Ectodermal cell (in vitro differentiated cells): ENCODE data around the gene GSAP.

Experiments
- H3K27ac ChIP-seq: 2 replicates; pipeline ENCODE4 v1.7.0; 2013; ENCODE audit warnings: mild to moderate bottlenecking, low read depth, low read length; ENCODE audit not compliant: insufficient read depth, poor library complexity, severe bottlenecking
- H3K27me3 ChIP-seq: 2 replicates; pipeline ENCODE4 v1.7.0; 2013; ENCODE audit warnings: mild to moderate bottlenecking, low read length; ENCODE audit not compliant: insufficient read depth, control insufficient read depth, poor library complexity, severe bottlenecking
- H3K36me3 ChIP-seq: one replicate; pipeline ENCODE4 v1.7.0; 2013; ENCODE audit warnings: low read length; ENCODE audit not compliant: control insufficient read depth, insufficient read depth
- H3K4me1 ChIP-seq: one replicate; pipeline ENCODE4 v1.7.0; 2013; ENCODE audit warnings: low read length; ENCODE audit not compliant: control insufficient read depth, insufficient read depth
- H3K4me3 ChIP-seq: 2 replicates; pipeline ENCODE4 v1.7.0; 2013; ENCODE audit warnings: low read depth, low read length, control low read depth; ENCODE audit not compliant: insufficient read depth
- H3K9me3 ChIP-seq: 2 replicates; pipeline ENCODE4 v1.7.0; 2013; ENCODE audit warnings: mild to moderate bottlenecking, low read length, moderate library complexity; ENCODE audit not compliant: control insufficient read depth
- WGBS, 2 experiments: methylation state at CpG; one replicate each; pipeline ENCODE4 v1.1.7; 2013; ENCODE audit warnings: missing lambda C conversion rate in 2 of 2; 5-methylcytosine and 5-hydroxymethylcytosine counted together

Gene GSAP

DNA sequence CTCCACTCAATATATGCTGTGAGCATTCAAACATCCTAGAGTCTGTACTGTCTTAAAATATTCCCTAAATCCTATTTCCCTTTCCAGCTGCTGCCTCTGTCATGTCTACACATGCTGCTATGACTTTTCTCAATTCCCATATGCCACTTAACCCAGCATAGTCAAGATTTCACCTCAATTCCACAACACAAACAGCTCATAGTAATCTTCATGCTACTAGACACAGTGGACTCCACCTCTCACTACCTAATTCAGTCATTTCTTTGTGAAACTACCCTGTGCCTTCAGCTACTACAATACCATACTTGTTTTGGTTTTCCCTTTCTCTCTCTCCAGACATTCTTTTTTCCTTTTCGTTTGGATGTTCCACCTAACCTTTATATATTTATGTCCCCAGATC is 45.5 kb downstream of the GSAP start:
- Histone ChIP-seq H3K4me1 (no peaks in the 10 kb centered on the region), H3K27ac (no peak overlapping the region), H3K27me3 (no peaks in the 10 kb centered on the region), H3K36me3 (no peaks in the 10 kb centered on the region), H3K9me3 (no peaks in the 10 kb centered on the region), H3K4me3 (no peak overlapping the region)
- 91 to 98% methylated on average over 1 of the region's 1 CpG for WGBS, 2 experiments

GRCh38 chr7:77368974-77369373 is 47.2 kb downstream of the GSAP start:
- no peaks in the 10 kb centered on the region for H3K36me3 ChIP-seq
- H3K27me3 ChIP-seq = no peaks in the 10 kb centered on the region
- no peak overlapping the region for H3K27ac ChIP-seq
- WGBS, 2 experiments = 79% methylated on average over 2 of the region's 2 CpGs; no CpG with 5 or more reads in 1 of the 2 experiments
- H3K9me3 ChIP-seq = no peaks in the 10 kb centered on the region
- H3K4me1 ChIP-seq = no peaks in the 10 kb centered on the region
- no peak overlapping the region for H3K4me3 ChIP-seq

DNA sequence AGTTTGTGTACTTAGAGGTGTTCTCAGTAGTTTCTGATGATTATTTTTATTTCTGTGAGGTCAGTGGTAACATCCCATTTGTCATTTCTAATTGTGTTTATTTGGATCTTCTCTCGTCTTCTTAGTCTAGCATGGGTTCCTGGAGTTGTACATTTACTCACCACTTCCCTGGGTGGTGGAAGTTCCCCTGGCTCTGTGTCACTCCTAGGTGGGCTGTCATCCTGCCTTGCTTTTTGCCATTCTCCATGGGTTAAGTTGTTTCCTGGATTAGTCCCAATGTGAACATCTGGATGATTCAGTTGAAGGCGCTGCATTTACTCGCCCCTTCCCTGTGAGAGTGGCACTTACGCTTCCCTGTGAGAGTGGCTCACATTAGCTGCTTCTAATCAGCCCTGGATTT is 48.2 kb downstream of the GSAP start:
- Histone ChIP-seq H3K9me3 (no peaks in the 10 kb centered on the region), H3K4me1 (no peaks in the 10 kb centered on the region), H3K27me3 (no peaks in the 10 kb centered on the region), H3K36me3 (no peaks in the 10 kb centered on the region), H3K27ac (no peak overlapping the region), H3K4me3 (no peak overlapping the region)
- WGBS, 2 experiments = 91 to 98% methylated on average over 2 to 4 of the region's 4 CpGs

GRCh38 chr7:77362905-77363304 is 53.2 kb downstream of the GSAP start:
- 92 to 93% methylated on average over 1 of the region's 1 CpG for WGBS, 2 experiments
- H3K4me1 ChIP-seq = no peaks in the 10 kb centered on the region
- no peaks in the 10 kb centered on the region for H3K36me3 ChIP-seq

GRCh38 chr7:77360969-77361368 is 55.2 kb downstream of the GSAP start:
- Histone ChIP-seq H3K27me3 (no peaks in the 10 kb centered on the region), H3K4me1 (no peaks in the 10 kb centered on the region), H3K4me3 (no peak overlapping the region), H3K27ac (no peak overlapping the region), H3K36me3 (no peaks in the 10 kb centered on the region), H3K9me3 (no peaks in the 10 kb centered on the region)
- WGBS, 2 experiments = 88 to 95% methylated on average over 3 of the region's 3 CpGs

More at GRCh38 chr7:77362905-77363304, 53.2 kb downstream of the GSAP start:
- no peak overlapping the region for H3K27ac ChIP-seq
- H3K27me3 ChIP-seq = no peaks in the 10 kb centered on the region
- no peak overlapping the region for H3K4me3 ChIP-seq
- H3K9me3 ChIP-seq = no peaks in the 10 kb centered on the region

DNA sequence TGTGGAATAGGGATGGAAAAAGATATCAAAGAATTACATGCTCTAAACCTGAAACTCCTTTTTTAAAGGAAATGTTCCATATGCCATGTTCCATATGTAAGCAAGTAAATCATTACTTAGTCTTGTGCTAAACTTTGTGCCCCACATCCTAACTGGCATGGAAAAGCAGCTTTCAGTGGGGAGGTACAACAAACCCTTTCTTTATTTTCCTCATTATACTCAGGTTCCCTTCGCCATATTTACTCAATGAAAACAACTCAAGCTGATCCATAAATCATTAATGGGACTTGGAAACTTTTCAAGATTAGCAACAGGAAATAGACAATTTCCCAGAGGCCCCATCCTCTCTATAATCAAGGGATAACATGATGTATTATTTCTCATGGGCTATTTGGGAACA is 56.0 kb downstream of the GSAP start:
- Histone ChIP-seq H3K36me3 (no peaks in the 10 kb centered on the region), H3K9me3 (no peaks in the 10 kb centered on the region), H3K4me1 (no peaks in the 10 kb centered on the region), H3K27ac (no peak overlapping the region), H3K27me3 (no peaks in the 10 kb centered on the region), H3K4me3 (no peak overlapping the region)
- 96 to 100% methylated on average over 1 of the region's 1 CpG for WGBS, 2 experiments

GRCh38 chr7:77359599-77359998 is 56.5 kb downstream of the GSAP start:
- H3K9me3 ChIP-seq = no peaks in the 10 kb centered on the region
- no peaks in the 10 kb centered on the region for H3K27me3 ChIP-seq
- no peak overlapping the region for H3K27ac ChIP-seq
- 100% methylated on average over 1 of the region's 1 CpG; no CpG with 5 or more reads in 1 of the 2 experiments for WGBS, 2 experiments
- no peak overlapping the region for H3K4me3 ChIP-seq
- no peaks in the 10 kb centered on the region for H3K4me1 ChIP-seq
- H3K36me3 ChIP-seq = no peaks in the 10 kb centered on the region

- Histone ChIP-seq H3K4me3 (no peak overlapping the region), H3K27me3 (no peaks in the 10 kb centered on the region), H3K27ac (no peak overlapping the region), H3K36me3 (no peaks in the 10 kb centered on the region), H3K4me1 (no peaks in the 10 kb centered on the region), H3K9me3 (no peaks in the 10 kb centered on the region)
- 95 to 97% methylated on average over 8 to 9 of the region's 9 CpGs for WGBS, 2 experiments
These were observed 61.2 kb downstream of the GSAP start for GRCh38 chr7:77354914-77355313.

- Histone ChIP-seq H3K36me3 (no peaks in the 10 kb centered on the region), H3K4me1 (no peaks in the 10 kb centered on the region), H3K4me3 (no peak overlapping the region), H3K27me3 (no peaks in the 10 kb centered on the region), H3K9me3 (no peaks in the 10 kb centered on the region), H3K27ac (no peak overlapping the region)
- WGBS, 2 experiments = 79% methylated on average over 2 of the region's 2 CpGs; no CpG with 5 or more reads in 1 of the 2 experiments
These were observed 61.7 kb downstream of the GSAP start for GRCh38 chr7:77354484-77354883.

DNA sequence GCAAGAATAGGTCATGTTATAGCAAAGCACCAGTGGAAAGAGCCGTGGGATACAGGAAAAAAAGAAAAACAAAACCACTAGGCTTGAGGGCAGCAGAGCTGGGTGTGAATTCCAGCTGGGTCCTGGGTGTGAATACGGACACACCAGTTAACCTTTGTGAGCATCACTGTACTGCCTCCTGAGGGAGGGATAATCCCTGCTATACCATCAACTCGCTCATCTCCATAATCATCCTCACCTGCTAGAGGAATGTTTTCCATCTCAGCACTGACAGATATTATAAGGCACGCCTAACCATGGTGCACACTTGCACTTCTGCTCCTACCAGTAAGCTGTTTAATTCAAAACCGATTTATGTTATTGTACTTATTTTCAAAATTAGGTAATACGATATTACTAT is 62.2 kb downstream of the GSAP start:
- Histone ChIP-seq H3K27me3 (no peaks in the 10 kb centered on the region), H3K9me3 (no peaks in the 10 kb centered on the region), H3K36me3 (no peaks in the 10 kb centered on the region), H3K4me3 (no peak overlapping the region), H3K4me1 (peaks cover 1% of the 10 kb centered on the region), H3K27ac (no peak overlapping the region)
- WGBS, 2 experiments = 64 to 74% methylated on average over 5 to 6 of the region's 6 CpGs

- H3K4me1 ChIP-seq = peaks cover 7% of the 10 kb centered on the region
- H3K27ac ChIP-seq = no peak overlapping the region
- H3K4me3 ChIP-seq = no peak overlapping the region
- H3K27me3 ChIP-seq = no peaks in the 10 kb centered on the region
- H3K36me3 ChIP-seq = no peaks in the 10 kb centered on the region
- H3K9me3 ChIP-seq = no peaks in the 10 kb centered on the region
- WGBS, 2 experiments = 57 to 100% methylated on average over 1 of the region's 1 CpG
These were observed 62.8 kb downstream of the GSAP start for GRCh38 chr7:77353407-77353721.
